HepG2 (cell line): ENCODE data around the gene WNT9A. TPM values are rescaled to one million over a fixed set of nuclear protein-coding genes. Genes with fewer than 3 reads are reported as not detected.

Experiments used
- ATAC-seq: fragments of 200-7000 bp; cut with Tn5 transposase; 3 replicates; pipeline ENCODE4 v1.9.1; 2020; ENCODE audit warnings: mild to moderate bottlenecking, moderate library complexity
- BruUV-seq: library from RNA; stranded (reverse); fragments of 400-500 nt; replicated peaks from 2 replicates; lab custom pipeline; 2021; lab: Mats Ljungman, UMichigan
- CTCF ChIA-PET: fragments of 300-600 bp; formaldehyde crosslinking; extraction: SDS; loops from one replicate; lab custom pipeline; 2021; ENCODE audit warnings: low total read pairs, inconsistent platforms, low intra/inter-chr PET ratio; lab: Yijun Ruan, JAX
- POLR2A ChIA-PET: fragments of 350-600 bp; sonication (Branson Sonifier 250); formaldehyde crosslinking; loops from one replicate; lab custom pipeline; 2020; ENCODE audit warnings: antibody characterized with exemption, inconsistent platforms; lab: Yijun Ruan, JAX
- DNase-seq: peaks from one replicate; pipeline ENCODE4 v3.0.0-alpha.2; 2015; ENCODE audit warnings: low spot score
- FAIRE-seq: peaks from 3 replicates; lab custom pipeline; 2011; peaks lifted over from hg19 to GRCh38; lab: Jason Lieb, UNC
- H2AFZ ChIP-seq: one replicate; pipeline ENCODE4 v1.6.1; 2011; ENCODE audit warnings: low read length, inconsistent platforms
- H3K27ac ChIP-seq: fragments of 300-600 bp; 3 replicates; pipeline ENCODE4 v1.8.0; 2011; ENCODE audit warnings: mixed run types, mild to moderate bottlenecking, mixed read lengths, low read length, inconsistent platforms; ENCODE audit not compliant: insufficient read depth; ENCODE audit errors: extremely low read length
- H3K27me3 ChIP-seq, 2 experiments: fragments of 200-600 bp in 1 of 2; 2 replicates in 1 of 2; 3 replicates in 1 of 2; pipeline versions ENCODE4 v1.6.0 to v1.8.0; 2011; ENCODE audit warnings: low read length in 2 of 2, mild to moderate bottlenecking in 2 of 2, moderate library complexity in 2 of 2, inconsistent platforms in 1 of 2; ENCODE audit not compliant: insufficient read depth in 2 of 2, control insufficient read depth in 1 of 2
- H3K36me3 ChIP-seq, 2 experiments: fragments of 200-600 bp in 1 of 2; replicated peaks in 1 of 2; 2 replicates in 1 of 2; 3 replicates in 1 of 2; pipeline versions ENCODE4 v1.5.1 to v1.8.0; 2011; ENCODE audit warnings: low read length in 2 of 2, inconsistent platforms in 1 of 2; ENCODE audit not compliant: insufficient read depth in 2 of 2, control insufficient read depth in 1 of 2
- H3K4me1 ChIP-seq: 2 replicates; pipeline ENCODE4 v1.5.1; 2012; ENCODE audit warnings: low read length, inconsistent platforms; ENCODE audit not compliant: insufficient read depth
- H3K4me2 ChIP-seq: 2 replicates; pipeline ENCODE4 v1.6.0; 2011; ENCODE audit warnings: low read depth, low read length, inconsistent platforms
- H3K4me3 ChIP-seq, 3 experiments: fragments of 200-600 bp in 1 of 3; sonication (generic), shearing (Covaris generic) in 1 of 3; replicated peaks in 1 of 3; 2 replicates each; pipeline ENCODE4 v1.5.1; 2011 to 2016; ENCODE audit warnings: low read length in 3 of 3, inconsistent platforms in 2 of 3, low read depth in 2 of 3, mild to moderate bottlenecking in 2 of 3, control low read depth in 1 of 3, mixed read lengths in 1 of 3; ENCODE audit not compliant: insufficient read depth in 1 of 3
- H3K79me2 ChIP-seq: one replicate; pipeline ENCODE4 v1.6.1; 2011; ENCODE audit warnings: low read length, inconsistent platforms; ENCODE audit not compliant: insufficient read depth
- H3K9ac ChIP-seq: 2 replicates; pipeline ENCODE4 v1.6.0; 2011; ENCODE audit warnings: mild to moderate bottlenecking, low read depth, low read length, inconsistent platforms; ENCODE audit not compliant: insufficient read depth
- H3K9me3 ChIP-seq: 2 replicates; pipeline ENCODE4 v1.5.1; 2012; ENCODE audit warnings: mild to moderate bottlenecking, low read length
- H4K20me1 ChIP-seq: 2 replicates; pipeline ENCODE4 v1.6.0; 2011; ENCODE audit warnings: inconsistent platforms, mild to moderate bottlenecking, low read length, moderate library complexity; ENCODE audit not compliant: insufficient read depth
- FOXK2 ChIP-seq: fragments of 450-650 bp; IDR thresholded peaks from 2 replicates; pipeline ENCODE4 v1.6.1; 2016
- ISL2 ChIP-seq: sonication (generic); formaldehyde crosslinking; IDR thresholded peaks from 2 replicates; pipeline ENCODE4 v1.5.0; 2020; ENCODE audit warnings: missing genetic modification reagents
- MAZ ChIP-seq, 2 experiments: sonication (generic) in 1 of 2; formaldehyde crosslinking in 1 of 2; IDR thresholded peaks; 2 replicates each; pipeline versions ENCODE4 v1.5.0 to v1.6.1; 2012 to 2020; ENCODE audit warnings: low read depth in 2 of 2, mild to moderate bottlenecking in 2 of 2, borderline replicate concordance in 1 of 2, improper control_type of control experiment in 1 of 2, low read length in 1 of 2, missing genetic modification reagents in 1 of 2, moderate library complexity in 1 of 2
- SRSF9 ChIP-seq: fragments of 200-400 bp; formaldehyde crosslinking; IDR thresholded peaks from 2 replicates; pipeline ENCODE4 v1.6.1; 2018; ENCODE audit warnings: borderline replicate concordance, mild to moderate bottlenecking, low read depth, low read length; ENCODE audit not compliant: insufficient read depth, poor library complexity, severe bottlenecking
- ZNF224 ChIP-seq: sonication (generic); formaldehyde crosslinking; IDR thresholded peaks from 2 replicates; pipeline ENCODE4 v1.5.0; 2020; ENCODE audit warnings: mild to moderate bottlenecking, missing genetic modification reagents
- WGBS: methylation state at CpG from one replicate; pipeline ENCODE4 v1.1.6; 2017; ENCODE audit warnings: low lambda C conversion rate; 5-methylcytosine and 5-hydroxymethylcytosine counted together
- in situ Hi-C: cut with HindIII; loops from 2 replicates; pipeline ENCODE4 v1.10.0; 2017; ENCODE audit warnings: low pct_unique_long_range_greater_than_20kb; ENCODE audit not compliant: extremely low pct_ligation_motif_present
- intact Hi-C: fragments of 100-400 bp; cut with micrococcal nuclease; formaldehyde crosslinking; loops from one replicate; pipeline ENCODE4 v1.10.0; 2022; ENCODE audit not compliant: unreplicated experiment
- polyA plus RNA-seq, 8 experiments: library from polyadenylated mRNA; depleted of rRNA in 3 of 8; stranded (reverse) in 7 of 8; unstranded in 1 of 8; fragments of >200 nt; fragmentation: Illumina TruSeq in 4 of 8; extraction: Trizol in 4 of 8; gene quantifications; 2 replicates each; pipeline versions ENCODE4 v1.2.1 to v1.2.3, GENCODE V29; 2011 to 2016; ENCODE audit warnings: low read depth in 4 of 8, missing spikeins in 1 of 8, mixed read lengths in 1 of 8; ENCODE audit not compliant: insufficient read depth in 1 of 8
- total RNA-seq, 5 experiments: library from RNA; depleted of rRNA; stranded (reverse); fragments of >200 nt; fragmentation: Illumina TruSeq; extraction: Trizol; gene quantifications; 2 replicates each; pipeline ENCODE4 v1.2.3, GENCODE V29; 2016; ENCODE audit warnings: low read depth in 1 of 5

WNT9A gene
- total and polyA plus RNA-seq, 2 of the 13 experiments (the other 11 are each of a cell fraction or from before 2014, with no cell fraction given) = 0.04 TPM; not detected in 1

GRCh38 chr1:227907439-227908015 lies 40.2 kb downstream of the WNT9A start (continued):
- TF ChIP-seq FOXK2 = no peak

- WGBS = 20% methylated on average over 1 of the region's 1 CpG
- no peak overlapping the region for H3K27ac ChIP-seq
- ATAC-seq = no peak
- no peak for DNase-seq
- TF ChIP-seq ZNF224 (CRISPR knock-in tag) (no peak), MAZ (IDR thresholded peaks at IDR 0.05; ENCODE audit: borderline replicate concordance, low read depth, low read length) (no peak), MAZ (CRISPR knock-in tag; IDR thresholded peaks at IDR 0.05; ENCODE audit: low read depth) (no peak), SRSF9 (no peak), ISL2 (CRISPR knock-in tag) (no peak)
- TF ChIP-seq, all 625 proteins: peak for 0
- no peak for FAIRE-seq
- intact Hi-C loops (no loop called here), in situ Hi-C loops (no loop called here)
- Histone ChIP-seq H3K27me3 (peaks cover 0 to 20% of the 10 kb centered on the region in 2 experiments; a peak in 2 of 5 replicates), H3K79me2 (no peaks in the 10 kb centered on the region), H3K4me1 (no peaks in the 10 kb centered on the region), H3K9ac (no peak overlapping the region), H3K9me3 (no peaks in the 10 kb centered on the region), H3K4me3 (no peak overlapping the region), H3K36me3 (no peaks in the 10 kb centered on the region), H2AFZ (no peak overlapping the region), H4K20me1 (no peaks in the 10 kb centered on the region), H3K4me2 (no peak overlapping the region)
- ChIA-PET POLR2A (no interaction called here), CTCF (no interaction called here)
- BruUV-seq = no TSS peak
Measured at GRCh38 chr1:227906550-227907071, 41.1 kb downstream of the WNT9A start.
